Brain pericyte (primary cell): Measurements from ENCODE around the gene C1orf185.
"Not testable (repeated sequence)": the region's sequence is repeated elsewhere in the genome, so short reads cannot be mapped to it uniquely, and the experiment has no call there.

Experiments
- DNase-seq: peaks from one replicate; pipeline ENCODE4 v3.0.0-alpha.2; 2012; ENCODE audit warnings: low read depth, low spot score

Gene C1orf185

DNA sequence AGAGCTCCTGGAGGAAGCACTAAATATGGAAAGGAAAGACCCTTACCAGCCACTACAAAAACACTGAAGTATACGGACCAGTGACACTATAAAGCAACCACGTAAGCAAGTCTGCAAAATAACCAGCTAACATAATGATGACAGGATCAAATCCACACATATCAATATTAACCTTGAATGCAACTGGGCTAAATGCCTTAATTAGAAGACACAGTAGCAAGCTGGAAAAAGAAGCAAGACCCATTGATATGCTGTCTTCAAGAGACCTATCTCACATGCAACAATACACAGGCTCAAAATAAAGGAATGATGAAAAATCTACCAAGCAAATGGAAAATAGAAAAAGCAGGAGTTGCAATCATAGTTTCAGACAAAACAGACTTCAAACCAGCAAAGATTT, 31.0 kb downstream of the C1orf185 start:
- no peak for DNase-seq

DNA sequence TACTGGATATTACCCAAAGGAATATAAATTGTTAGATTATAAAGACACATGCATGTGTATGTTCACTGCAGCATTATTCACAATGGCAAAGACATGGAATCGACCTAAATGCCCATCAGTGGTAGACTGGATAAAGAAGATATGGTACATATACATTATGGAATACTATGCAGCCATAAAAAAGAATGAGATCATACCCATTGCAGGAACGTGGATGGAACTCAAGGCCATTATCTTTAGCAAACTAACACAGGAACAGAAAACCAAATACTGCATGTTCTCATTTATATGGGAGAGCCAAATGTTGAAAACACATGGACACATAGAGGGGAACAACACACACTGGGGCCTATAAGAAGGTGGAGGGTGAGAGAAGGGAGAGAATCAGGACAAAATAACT, 35.7 kb downstream of the C1orf185 start:
- DNase-seq, result not testable (repeated sequence)

DNA sequence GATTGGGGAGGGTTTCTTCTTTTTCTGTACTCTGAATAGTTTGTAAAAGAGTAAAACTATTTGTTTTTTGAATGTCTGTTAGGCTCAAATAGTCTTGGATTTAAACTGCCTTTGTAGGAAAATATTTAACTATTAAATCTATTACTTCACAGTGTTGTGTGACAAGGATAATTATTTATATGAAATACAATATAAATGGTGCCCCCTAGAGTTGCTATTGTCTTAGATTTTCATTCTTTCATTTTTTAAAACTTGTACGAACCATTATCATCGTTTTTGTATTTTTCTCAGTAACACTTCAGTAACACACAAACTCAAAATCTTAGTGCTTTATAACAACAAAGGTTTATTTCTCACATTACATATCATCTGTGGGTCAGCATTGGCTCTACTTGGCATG, 37.4 kb downstream of the C1orf185 start:
- no peak for DNase-seq

DNA sequence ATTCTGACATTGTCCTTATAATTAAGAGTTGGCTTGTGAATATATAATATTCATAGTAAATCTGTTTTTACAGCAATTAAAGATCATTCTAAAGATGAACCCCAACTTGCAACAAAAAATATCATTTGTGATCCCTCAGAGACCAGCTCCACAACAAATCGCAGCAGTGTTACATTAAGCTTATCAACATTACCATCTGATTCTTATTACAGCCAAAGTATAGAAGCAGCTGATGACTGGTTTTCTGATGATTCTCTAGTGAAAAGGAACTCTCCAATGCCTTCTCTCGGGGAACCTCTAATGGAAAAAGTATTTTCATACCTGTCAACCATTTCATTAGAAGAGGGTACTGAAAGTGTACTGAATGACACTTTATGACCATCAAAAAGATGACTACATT, 45.4 kb downstream of the C1orf185 start:
- DNase-seq, result no peak

DNA sequence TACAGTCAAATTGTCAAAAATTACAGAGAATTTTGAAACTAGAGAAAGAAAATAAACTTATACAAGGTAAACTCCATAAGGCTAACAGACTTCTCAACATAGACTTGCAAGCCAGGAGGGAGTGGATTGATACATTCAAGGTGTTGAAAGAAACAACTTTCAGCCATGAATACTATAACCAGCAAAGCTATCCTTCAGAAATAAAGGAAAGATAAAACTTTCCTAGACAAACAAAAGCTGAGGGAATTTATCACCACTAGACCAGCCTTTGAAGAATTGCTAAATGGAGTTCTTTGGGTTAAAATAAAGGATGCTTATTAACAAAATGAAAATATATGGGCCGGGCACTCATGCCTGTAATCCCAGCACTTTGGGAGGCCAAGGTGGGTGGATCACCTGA, 52.7 kb downstream of the C1orf185 start:
- no peak for DNase-seq

DNA sequence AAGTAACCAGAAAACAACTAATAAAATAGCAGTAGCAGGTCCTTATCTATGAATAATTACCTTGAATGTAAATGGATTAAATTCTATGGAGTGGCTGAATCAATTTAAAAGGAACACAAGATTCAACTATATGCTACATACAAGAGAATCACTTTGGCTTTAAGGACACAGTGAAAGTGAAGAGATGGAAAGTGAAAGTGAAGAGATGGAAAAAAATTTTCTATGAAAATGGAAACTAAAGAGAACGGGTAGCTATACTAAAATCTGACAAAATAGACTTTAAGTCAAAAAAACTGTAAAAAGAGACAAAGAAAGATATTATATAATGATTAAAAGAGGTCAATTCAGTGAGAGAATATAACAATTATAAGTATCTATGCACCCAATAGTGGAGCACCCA, 54.7 kb downstream of the C1orf185 start:
- no peak for DNase-seq

DNA sequence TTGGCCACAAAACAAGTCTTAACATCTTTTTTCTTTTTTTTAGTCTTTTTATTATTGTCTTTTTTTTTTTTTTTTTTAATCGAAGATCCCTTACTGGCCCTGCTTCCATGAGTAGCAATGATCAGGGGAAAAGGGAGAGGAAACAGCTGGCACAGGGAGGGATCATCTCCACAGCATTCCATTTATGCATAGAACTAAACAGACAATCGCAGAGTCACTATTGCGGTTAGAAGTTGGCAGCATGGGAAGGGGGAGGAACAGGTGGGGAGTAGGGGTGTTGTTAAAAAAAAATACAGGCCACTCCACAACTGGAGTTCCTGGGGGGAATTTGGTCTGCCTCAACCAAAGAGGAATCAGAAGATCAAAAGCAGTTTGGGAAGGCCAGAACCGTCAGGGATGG, 55.4 kb downstream of the C1orf185 start:
- no peak for DNase-seq

DNA sequence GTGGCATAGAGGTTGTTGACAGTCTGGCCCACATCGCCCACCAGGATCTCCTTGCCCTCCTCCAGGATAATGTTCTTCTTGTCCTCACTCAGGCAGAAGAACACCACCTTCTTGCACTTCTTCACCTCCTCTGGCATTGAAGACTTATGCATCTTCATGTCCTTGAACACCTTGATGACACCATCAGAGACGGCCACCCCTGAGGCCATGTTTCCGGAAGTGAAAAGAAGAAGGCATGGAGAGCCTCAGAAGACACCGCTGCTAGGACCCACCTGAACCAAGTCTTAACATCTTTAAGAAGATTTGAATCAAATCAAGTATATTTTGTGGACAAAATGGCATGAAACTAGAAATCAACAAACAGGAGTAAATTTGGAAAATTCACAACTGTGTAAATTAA, 56.2 kb downstream of the C1orf185 start:
- no peak for DNase-seq

DNA sequence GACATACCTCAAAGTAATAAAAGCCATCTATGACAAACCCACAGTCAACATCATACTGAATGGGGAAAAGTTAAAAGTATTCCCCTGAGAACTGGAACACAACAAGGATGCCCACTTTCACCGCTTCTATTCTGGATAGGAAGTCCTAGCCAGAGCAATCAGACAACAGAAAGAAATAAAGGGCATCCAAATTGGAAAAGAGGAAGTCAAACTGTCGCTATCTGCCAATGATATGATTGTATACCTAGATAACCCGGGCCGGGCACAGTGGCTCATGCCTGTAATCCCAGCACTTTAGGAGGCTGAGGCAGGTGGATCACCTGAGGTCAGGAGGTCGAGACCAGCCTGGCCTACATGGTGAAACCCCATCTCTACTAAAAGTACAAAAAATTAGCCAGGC, 60.5 kb downstream of the C1orf185 start:
- not testable (repeated sequence) for DNase-seq

DNA sequence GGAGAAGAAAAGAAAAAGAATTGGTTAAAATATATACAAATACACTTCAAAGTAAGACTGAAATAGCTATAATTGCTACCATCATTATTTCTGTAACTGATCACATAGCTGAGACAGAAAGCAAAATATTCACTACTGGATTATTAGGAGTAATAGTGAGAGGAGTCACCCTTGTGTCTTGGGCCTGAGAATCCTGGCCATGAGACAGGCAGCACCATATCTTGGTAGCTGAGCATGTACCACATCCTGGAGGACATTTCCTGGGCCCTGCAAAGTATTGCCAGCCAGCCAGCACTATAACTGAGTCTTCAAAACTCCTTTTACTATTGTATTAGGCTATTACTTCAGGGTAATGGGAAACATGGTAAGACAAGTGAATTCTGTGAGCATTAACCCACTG, 63.5 kb downstream of the C1orf185 start:
- no peak for DNase-seq

DNA sequence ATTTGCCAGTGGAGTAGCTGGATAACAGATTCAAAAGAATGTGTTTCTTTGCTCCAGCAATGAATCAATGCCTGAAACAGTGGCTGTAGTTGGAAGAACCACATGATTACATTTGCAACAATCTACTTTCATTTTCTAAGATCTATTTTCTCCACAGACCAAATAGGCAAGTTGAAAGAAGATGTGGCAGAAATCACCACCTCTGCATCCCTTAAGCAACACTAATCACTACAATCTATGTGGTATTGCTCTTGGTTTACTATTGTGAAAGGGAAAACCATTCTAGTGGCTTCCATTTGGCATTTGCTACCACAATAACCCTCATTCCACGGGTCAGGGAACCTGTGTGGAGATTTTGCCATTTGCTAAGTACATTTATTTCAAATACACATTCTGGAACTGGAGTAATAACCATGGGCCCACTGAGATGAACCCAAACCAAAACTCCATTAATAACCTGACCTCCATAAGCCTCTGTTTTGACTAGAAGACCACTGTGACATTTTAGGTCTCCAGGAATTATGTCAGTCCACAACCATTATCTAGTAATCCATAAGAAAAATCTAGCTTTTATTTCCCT, 66.3 kb downstream of the C1orf185 start:
- no peak for DNase-seq

DNA sequence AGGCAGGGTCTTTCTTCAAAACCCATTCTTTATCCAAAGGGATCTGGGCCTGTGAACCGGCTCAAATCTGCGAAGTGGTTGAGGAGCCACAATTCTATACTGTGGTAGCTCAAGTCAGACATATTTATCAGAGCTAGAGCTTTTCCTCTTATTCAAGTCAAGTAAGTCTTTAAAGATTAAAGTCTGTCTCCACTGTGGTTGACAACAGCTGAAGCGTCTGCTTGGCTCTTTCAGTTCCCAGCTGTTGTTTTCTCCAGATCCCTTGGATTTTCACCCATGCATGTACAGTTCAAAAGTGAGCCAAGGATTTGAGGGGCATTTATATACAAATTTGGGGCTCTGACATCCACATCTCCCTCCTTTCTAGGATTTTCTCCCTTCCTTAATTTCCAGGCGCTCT, 66.9 kb downstream of the C1orf185 start:
- DNase-seq, result no peak

DNA sequence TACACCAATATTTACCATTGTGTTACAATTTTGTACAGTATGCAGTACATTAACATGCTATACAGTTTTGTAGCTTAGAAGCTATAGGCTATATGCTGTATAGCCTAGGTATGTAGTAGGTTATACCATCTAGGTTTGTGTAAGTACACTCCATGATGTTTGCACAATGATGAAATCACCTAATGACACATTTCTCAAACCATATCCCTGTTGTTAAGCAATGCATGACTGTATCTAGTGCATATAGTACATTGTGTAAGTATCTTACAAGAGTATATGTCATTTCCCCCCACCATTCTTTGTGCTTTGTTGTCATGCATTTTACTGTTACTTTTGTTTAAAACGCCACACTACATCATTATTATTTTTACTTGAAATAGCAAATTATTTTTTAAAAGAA, 68.3 kb downstream of the C1orf185 start:
- DNase-seq, result no peak

DNA sequence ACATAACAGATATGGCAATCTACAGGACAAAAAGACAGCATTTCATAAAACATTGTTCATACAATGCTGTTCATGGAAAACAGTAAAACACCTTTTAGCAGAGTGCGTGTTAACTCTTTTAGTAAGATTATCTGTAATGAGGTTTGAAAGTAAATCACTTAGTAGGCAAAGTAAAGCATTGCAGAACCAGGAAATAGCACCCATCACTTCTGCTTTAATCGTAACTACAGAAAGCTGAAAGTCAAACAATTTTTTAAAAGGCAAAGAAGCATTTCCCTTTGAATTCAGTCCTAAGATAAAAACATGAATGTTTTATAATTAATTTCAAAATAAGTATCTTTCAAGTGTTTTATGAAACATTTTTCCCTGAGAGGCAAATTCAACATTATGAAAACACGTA, 70.8 kb downstream of the C1orf185 start:
- no peak for DNase-seq

DNA sequence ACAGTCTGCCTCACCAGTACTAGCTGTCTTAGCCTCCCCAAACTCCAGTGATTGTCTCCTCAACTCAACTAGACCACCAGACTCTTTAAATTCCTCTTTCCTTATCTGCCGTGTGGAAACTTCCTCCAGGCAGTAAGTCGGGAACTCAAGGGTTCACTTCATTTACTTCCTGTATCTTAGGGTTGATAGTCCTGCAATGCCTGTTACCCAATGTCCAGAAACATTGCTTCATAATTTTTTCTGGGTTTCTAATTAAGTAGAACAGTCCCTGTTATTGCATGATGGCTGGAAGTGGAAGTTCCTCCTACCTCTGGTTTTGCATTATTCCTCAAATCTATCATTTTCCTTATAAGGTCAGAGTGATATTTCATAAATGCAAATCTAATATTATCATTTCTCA, 73.2 kb downstream of the C1orf185 start:
- DNase-seq, result no peak

DNA sequence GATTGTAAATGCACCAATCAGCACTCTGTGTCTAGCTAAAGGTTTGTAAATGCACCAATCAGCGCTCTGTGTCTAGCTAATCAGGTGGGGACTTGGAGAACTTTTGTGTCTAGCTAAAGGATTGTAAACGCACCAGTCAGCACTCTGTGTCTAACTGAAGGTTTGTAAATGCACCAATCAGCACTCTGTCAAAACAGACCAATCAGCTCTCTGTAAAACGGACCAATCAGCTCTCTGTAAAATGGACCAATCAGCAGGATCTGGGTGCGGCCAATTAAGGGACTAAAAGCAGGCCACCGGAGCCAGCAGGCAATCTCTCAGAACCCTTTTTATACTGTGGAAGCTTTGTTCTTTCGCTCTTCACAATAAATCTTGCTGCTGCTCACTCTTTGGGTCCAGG, 76.0 kb downstream of the C1orf185 start:
- DNase-seq, result not testable (repeated sequence)

DNA sequence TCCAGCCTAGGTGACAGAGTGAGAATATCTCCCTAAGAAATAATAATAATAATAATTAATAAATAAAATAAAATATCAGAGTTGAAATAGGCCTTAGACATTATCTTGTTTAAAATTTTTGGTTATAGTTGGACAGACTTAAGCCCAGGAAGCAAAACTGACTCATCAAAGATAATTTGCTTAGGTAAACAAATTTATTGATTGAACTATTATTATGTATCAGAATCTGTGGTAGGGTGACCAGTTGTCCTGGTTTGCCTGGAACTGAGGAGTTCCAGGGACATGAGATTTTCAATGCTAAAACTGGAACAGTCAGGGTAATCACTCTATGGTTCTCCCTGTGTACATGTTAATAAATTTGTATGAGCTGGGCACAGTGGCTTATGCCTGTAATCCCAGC, 86.2 kb downstream of the C1orf185 start:
- no peak for DNase-seq

DNA sequence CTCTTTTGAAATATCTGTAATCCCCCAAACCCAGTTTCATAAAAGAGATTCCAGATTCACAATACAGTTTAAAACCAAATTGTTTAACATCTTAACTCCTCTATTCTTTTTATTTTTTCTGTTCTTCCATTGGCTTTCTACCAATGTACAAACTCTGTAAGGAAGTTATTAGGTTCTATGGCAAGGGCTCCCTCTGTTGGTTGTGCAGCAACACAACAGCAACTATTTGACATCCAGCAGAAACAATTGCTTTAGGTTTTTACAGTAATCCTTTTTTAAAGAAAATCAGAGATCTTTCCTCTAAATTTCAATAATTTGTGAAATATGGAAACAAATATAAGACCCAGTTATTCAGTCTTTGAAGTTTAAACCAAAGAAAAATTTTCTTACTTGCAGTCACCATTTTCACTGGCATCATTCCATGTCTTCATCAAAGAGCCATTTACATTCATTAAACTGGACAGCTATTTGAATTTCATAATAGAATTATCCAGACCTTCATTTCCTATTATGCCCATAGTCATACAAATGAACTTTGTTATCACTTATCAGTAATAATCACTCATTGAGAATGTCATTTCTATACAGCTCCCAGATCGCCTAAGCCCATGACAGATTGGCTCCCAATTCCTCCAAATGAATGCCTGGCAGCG, 87.5 kb downstream of the C1orf185 start:
- peak; percentile 8 for DNase-seq

DNA sequence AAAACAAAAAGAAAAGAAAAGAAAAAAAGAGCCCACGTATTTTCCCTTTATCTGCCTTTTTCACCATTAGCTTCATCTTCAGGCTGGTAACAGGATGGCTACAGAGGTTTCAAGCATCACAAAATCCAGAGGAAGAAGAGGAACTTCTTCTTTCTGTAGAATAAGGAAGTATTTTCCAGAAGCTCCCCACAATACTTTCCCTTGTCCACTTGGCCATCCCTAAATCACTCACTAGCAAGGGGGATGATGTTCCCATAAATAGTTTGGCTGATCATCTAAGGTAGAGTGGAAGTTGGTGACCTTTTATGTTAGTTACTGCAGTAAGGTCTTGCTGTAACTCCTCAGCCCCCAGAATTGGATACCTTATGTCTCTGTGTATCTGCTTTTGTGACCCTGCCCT, 88.9 kb downstream of the C1orf185 start:
- DNase-seq, result no peak

DNA sequence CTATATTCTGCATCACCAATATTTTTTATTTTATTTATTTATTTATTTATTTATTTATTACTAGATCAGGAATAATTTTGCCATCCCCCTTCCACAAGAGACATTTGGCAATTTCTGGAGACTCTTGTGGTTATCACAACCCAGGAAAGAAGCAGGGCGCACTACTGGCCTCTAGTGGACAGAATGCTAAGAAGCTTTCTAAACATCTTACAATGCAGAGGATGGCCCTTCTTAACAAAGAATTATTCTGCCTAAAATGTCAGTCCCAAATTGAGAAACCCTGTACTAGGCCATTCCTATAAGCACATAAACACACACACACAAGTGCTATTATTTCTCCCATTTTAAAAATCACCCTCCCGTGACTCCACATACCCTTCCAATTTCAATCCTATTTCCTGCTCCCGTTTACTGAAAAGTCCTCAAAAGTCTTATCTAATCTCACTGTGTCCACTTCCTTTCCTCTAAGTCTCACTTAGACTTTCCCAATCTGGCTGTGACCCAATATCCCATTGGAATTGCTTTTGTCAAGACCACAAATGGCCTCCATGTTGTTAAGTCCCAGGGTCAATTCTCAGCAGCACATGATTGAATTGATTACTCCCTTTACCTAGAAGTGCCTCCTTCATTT, 90.3 kb downstream of the C1orf185 start:
- no peak for DNase-seq

DNA sequence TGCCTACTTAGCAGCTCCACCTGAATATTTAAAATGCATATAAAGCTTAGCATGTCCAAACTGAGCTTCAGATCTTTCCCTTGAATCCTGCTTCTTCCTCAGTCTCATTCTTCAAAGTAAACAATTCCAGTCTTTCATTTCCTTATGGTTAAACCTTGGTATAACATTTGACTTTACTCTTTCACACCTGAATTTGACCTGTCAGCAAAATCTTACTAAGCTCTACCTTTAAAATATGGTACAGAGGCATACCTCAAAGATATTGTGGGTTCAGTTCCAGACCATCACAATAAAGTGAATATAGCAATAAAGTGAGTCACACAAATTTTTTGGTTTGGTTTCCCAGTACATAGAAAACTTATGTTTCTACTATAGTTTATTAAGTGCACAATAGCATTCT, 91.5 kb downstream of the C1orf185 start:
- DNase-seq, result no peak
